ENCODE measurements around the gene ECT2L. TPM values are rescaled to one million over a fixed set of nuclear protein-coding genes. Genes with fewer than 3 reads are reported as not detected.

Gene ECT2L
- total RNA-seq, 2 donors from 2014 or later: not detected

DNA sequence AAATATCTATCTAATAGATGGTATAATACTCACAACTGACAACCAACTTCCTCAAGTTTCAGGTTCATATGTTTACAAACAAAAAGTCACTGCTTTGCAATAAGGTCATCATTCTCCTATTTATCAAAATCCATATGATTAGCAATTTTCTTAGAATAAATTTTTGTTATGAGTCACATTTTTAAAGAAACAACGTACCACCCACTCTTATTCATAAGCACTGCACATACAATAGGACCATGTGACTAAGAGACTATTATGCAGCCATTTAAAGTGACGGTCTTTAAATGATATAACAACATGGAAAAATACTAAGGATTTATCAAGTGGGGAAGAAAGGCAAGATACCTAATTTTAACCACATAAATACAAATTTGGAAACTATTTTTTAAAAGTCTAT, 152.1 kb downstream of the ECT2L start:
- ATAC-seq (ENCODE audit: insufficient number of reproducible peaks, low FRiP score, low read depth) (no peak), DNase-seq (ENCODE audit: low spot score) (no peak)
- Histone ChIP-seq H3K27me3 (replicated peaks; ENCODE audit: insufficient read depth) (no peaks in the 10 kb centered on the region), H3K27ac (no peak overlapping the region), H3K4me3 (no peak overlapping the region), H3K4me1 (ENCODE audit: control insufficient read depth in 1 of 2, low read depth in 2 of 2) (peaks cover 3 to 20% of the 10 kb centered on the region in 2 donors), H3K36me3 (no peaks in the 10 kb centered on the region), H3K9me3 (no peaks in the 10 kb centered on the region)
- TF ChIP-seq, protein P1, sequence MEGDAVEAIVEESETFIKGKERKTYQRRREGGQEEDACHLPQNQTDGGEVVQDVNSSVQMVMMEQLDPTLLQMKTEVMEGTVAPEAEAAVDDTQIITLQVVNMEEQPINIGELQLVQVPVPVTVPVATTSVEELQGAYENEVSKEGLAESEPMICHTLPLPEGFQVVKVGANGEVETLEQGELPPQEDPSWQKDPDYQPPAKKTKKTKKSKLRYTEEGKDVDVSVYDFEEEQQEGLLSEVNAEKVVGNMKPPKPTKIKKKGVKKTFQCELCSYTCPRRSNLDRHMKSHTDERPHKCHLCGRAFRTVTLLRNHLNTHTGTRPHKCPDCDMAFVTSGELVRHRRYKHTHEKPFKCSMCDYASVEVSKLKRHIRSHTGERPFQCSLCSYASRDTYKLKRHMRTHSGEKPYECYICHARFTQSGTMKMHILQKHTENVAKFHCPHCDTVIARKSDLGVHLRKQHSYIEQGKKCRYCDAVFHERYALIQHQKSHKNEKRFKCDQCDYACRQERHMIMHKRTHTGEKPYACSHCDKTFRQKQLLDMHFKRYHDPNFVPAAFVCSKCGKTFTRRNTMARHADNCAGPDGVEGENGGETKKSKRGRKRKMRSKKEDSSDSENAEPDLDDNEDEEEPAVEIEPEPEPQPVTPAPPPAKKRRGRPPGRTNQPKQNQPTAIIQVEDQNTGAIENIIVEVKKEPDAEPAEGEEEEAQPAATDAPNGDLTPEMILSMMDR (IDR thresholded peaks at IDR 0.05): no peak

DNA sequence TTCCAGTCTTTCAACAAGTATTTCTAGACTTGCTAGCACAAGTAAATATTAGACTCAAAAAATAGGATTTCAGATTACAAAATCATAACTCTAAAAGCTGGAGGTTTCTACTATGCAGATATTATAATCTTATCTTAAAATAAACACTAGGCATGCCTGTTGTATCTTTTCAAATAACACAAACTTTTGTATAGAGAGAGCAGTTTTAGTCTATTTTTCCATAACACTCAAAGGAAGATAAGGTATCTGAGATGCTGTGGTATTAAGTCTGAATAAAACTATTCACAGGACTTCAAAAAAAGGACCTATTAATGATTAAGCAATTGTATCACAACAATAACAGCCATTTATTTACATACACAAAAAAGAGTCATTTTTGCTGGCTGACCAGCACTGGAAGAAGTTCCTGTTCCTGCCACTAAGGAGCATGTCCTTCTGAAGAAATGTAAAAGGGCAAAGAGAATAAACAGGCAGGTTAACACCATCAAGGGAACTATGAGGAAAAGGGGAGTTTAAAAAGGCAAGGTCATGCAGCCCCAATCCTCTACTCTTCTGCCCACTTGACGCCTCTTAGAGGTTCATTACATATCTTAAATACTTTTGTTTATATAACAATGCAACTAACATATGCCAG, 152.8 kb downstream of the ECT2L start:
- peaks cover 3 to 20% of the 10 kb centered on the region in 2 donors for H3K4me1 ChIP-seq (ENCODE audit: control insufficient read depth in 1 of 2, low read depth in 2 of 2)
- ATAC-seq (ENCODE audit: insufficient number of reproducible peaks, low FRiP score, low read depth) (no peak), DNase-seq (ENCODE audit: low spot score) (no peak)
- H3K4me3 ChIP-seq: no peak overlapping the region
- H3K27me3 ChIP-seq (replicated peaks; ENCODE audit: insufficient read depth): no peaks in the 10 kb centered on the region
- TF ChIP-seq, protein P1 (IDR thresholded peaks at IDR 0.05): no peak
- H3K36me3 ChIP-seq: no peaks in the 10 kb centered on the region
- H3K27ac ChIP-seq: no peak overlapping the region
- H3K9me3 ChIP-seq: no peaks in the 10 kb centered on the region

DNA sequence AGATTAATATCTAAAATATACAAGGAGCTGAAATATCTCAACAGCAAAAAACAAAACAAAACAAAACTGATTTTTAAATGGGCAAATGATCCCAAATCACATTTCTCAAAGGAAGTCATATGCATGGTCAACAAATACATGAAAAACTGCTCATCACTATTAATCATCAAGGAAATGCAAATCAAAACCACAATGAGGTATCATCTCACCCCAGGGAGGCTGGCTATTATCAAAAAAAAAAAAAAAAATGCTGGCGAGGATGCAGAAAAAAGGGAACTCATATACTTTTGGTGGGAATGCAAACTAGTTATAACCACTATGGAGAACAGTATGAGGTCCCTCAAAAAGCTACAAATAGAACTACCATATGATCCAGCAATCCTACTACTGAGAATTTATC, 157.6 kb downstream of the ECT2L start:
- ATAC-seq (ENCODE audit: insufficient number of reproducible peaks, low FRiP score, low read depth): no peak
- Histone ChIP-seq H3K36me3 (no peaks in the 10 kb centered on the region), H3K27ac (no peak overlapping the region), H3K27me3 (replicated peaks; ENCODE audit: insufficient read depth) (no peaks in the 10 kb centered on the region), H3K4me1 (ENCODE audit: control insufficient read depth in 1 of 2, low read depth in 2 of 2) (peaks cover 3 to 18% of the 10 kb centered on the region in 2 donors), H3K4me3 (no peak overlapping the region), H3K9me3 (no peaks in the 10 kb centered on the region)
- DNase-seq (ENCODE audit: low spot score): no peak
- TF ChIP-seq, protein P1 (IDR thresholded peaks at IDR 0.05): no peak

Other genes starting within 250 kb of the ECT2L start
- 10 to 100 TPM in 1 of 2 donors, 1 to 10 TPM in 1; 7.3 to 16.5 TPM for gene CCDC28A, start 22.3 kb upstream of the ECT2L start, total RNA-seq
- 10 to 100 TPM; 43.1 to 86.0 TPM for gene REPS1, start 192.2 kb downstream of the ECT2L start, total RNA-seq
- gene ABRACL, start 232.7 kb downstream of the ECT2L start, total RNA-seq: 10 to 100 TPM; 21.8 to 37.5 TPM